Kidney (tissue), 14 donors: Measurements from ENCODE around the gene CCNB3. TPM values are rescaled to one million over a fixed set of nuclear protein-coding genes. Genes with fewer than 3 reads are reported as not detected.

Source experiments
- DNase-seq, 5 donors: peaks; one replicate each; pipeline ENCODE4 v3.0.0-alpha.2; 2013 to 2020
- FAIRE-seq: peaks from 2 replicates; lab custom pipeline; 2012; peaks lifted over from hg19 to GRCh38; lab: Jason Lieb, UNC
- H3K27ac ChIP-seq, 2 donors: one replicate each; pipeline ENCODE4 v1.7.0; 2013; ENCODE audit warnings: low read depth in 2 of 2, low read length in 2 of 2, inconsistent platforms in 1 of 2
- H3K27me3 ChIP-seq: one replicate; pipeline ENCODE4 v1.7.1; 2013; ENCODE audit warnings: low read length, inconsistent platforms; ENCODE audit not compliant: control insufficient read depth, insufficient read depth
- H3K36me3 ChIP-seq, 3 donors: one replicate each; pipeline versions ENCODE4 v1.7.0 to v1.7.1; 2013; ENCODE audit warnings: low read length in 3 of 3, control low read depth in 1 of 3, inconsistent platforms in 1 of 3; ENCODE audit not compliant: insufficient read depth in 3 of 3, control insufficient read depth in 2 of 3
- H3K4me1 ChIP-seq, 3 donors: one replicate each; pipeline versions ENCODE4 v1.7.0 to v1.7.1; 2013; ENCODE audit warnings: low read length in 3 of 3, inconsistent platforms in 1 of 3, low read depth in 1 of 3; ENCODE audit not compliant: control insufficient read depth in 2 of 3, insufficient read depth in 2 of 3
- H3K4me3 ChIP-seq, 3 donors: one replicate each; pipeline versions ENCODE4 v1.7.0 to v1.8.1; 2013; ENCODE audit warnings: low read length in 3 of 3, control low read depth in 1 of 3, inconsistent platforms in 1 of 3
- H3K9ac ChIP-seq, 3 donors: one replicate each; pipeline versions ENCODE4 v1.7.0 to v1.7.1; 2013; ENCODE audit warnings: low read length in 3 of 3, control low read depth in 1 of 3, inconsistent platforms in 1 of 3
- H3K9me3 ChIP-seq, 3 donors: one replicate each; pipeline versions ENCODE4 v1.7.0 to v1.7.1; 2013; ENCODE audit warnings: low read length in 3 of 3, control low read depth in 1 of 3, inconsistent platforms in 1 of 3; ENCODE audit not compliant: control insufficient read depth in 2 of 3, insufficient read depth in 1 of 3
- CTCF ChIP-seq: IDR thresholded peaks from 3 replicates; pipeline ENCODE4 v1.5.1; 2012; ENCODE audit warnings: mild to moderate bottlenecking, moderate library complexity, borderline replicate concordance; ENCODE audit not compliant: insufficient read depth; ENCODE audit errors: extremely low read depth
- intact Hi-C: fragments of 100-400 bp; cut with DNase I; formaldehyde crosslinking; loops from one replicate; pipeline ENCODE4 v1.11.1; 2022
- polyA plus RNA-seq: library from polyadenylated mRNA; stranded (reverse); fragments of 350-450 nt; fragmentation: Illumina TruSeq; extraction: RNeasy Lipid Tissue Mini Kit (QIAGEN cat#74804); gene quantifications from one replicate; pipeline ENCODE4 v1.2.3, GENCODE V29; 2014; ENCODE audit warnings: low read depth, low replicate concordance; ENCODE audit not compliant: insufficient read depth
- total RNA-seq: library from RNA; stranded (reverse); fragmentation: NEBNext Ultra II Directional; extraction: Animal tissue kit (Norgen Biotek cat#: 25700); gene quantifications from one replicate; pipeline ENCODE4 v1.2.1, GENCODE V29; 2021
- donor health status: control.
- donor health status: control.
- donor health status: control.
- donor health status: control.
- donor health status: control.
- donor health status: DM: yes; HTN: yes; CAD: no.
- donor health status: Normal renal cell carcinoma (clear cell type).

The CCNB3 gene
- total and polyA plus RNA-seq, 2 donors from 2014 or later, result 0.41 to 1.5 TPM

GRCh38 chrX:50386520-50386919 lies 182.0 kb downstream of the CCNB3 start:
- Histone ChIP-seq H3K27ac (no peak overlapping the region), H3K4me1 (no peaks in the 10 kb centered on the region), H3K9me3 (no peaks in the 10 kb centered on the region), H3K36me3 (peaks cover 0 to 2% (median 0%) of the 10 kb centered on the region in 3 donors), H3K27me3 (peaks cover 2% of the 10 kb centered on the region), H3K9ac (no peak overlapping the region), H3K4me3 (no peak overlapping the region)
- DNase-seq, result no peak
- TF ChIP-seq CTCF, result no peak
- intact Hi-C loops, result no loop called here
- no peak for FAIRE-seq

- H3K4me1 ChIP-seq, result no peaks in the 10 kb centered on the region
- intact Hi-C loops, result no loop called here
- no peak for TF ChIP-seq CTCF
- no peaks in the 10 kb centered on the region for H3K36me3 ChIP-seq
- H3K9me3 ChIP-seq, result no peaks in the 10 kb centered on the region
- H3K4me3 ChIP-seq, result no peak overlapping the region
- DNase-seq, result no peak
- H3K27me3 ChIP-seq, result no peaks in the 10 kb centered on the region
- no peak overlapping the region for H3K9ac ChIP-seq
- H3K27ac ChIP-seq, result no peak overlapping the region
- FAIRE-seq, result no peak
These were observed 189.3 kb downstream of the CCNB3 start for GRCh38 chrX:50393902-50394301.

Other genes starting within 250 kb of the CCNB3 start
- gene AKAP4, start 3.8 kb upstream of the CCNB3 start, total RNA-seq, result not detected
- not detected for gene AKAP4, start 3.8 kb upstream of the CCNB3 start, polyA plus RNA-seq